Stimulated activated CD4-positive, alpha-beta T cell treated with anti-CD3 and anti-CD28 coated beads, Interleukin-1b, Interleukin-23, amount 100 ng/mL, for 24 hours (primary cell): Measurements from ENCODE around the gene ZNF691.
"Not testable (repeated sequence)": the region's sequence is repeated elsewhere in the genome, so short reads cannot be mapped to it uniquely, and the experiment has no call there.

ENCODE experiments used
- DNase-seq, 4 experiments: peaks; one replicate each; pipeline ENCODE4 v3.0.0-alpha.2; 2020; ENCODE audit warnings: low read depth in 4 of 4, low spot score in 1 of 4

The ZNF691 gene

GRCh38 chr1:42859366-42859765, 13.0 kb downstream of the ZNF691 start:
- DNase-seq, result not testable (repeated sequence)

DNA sequence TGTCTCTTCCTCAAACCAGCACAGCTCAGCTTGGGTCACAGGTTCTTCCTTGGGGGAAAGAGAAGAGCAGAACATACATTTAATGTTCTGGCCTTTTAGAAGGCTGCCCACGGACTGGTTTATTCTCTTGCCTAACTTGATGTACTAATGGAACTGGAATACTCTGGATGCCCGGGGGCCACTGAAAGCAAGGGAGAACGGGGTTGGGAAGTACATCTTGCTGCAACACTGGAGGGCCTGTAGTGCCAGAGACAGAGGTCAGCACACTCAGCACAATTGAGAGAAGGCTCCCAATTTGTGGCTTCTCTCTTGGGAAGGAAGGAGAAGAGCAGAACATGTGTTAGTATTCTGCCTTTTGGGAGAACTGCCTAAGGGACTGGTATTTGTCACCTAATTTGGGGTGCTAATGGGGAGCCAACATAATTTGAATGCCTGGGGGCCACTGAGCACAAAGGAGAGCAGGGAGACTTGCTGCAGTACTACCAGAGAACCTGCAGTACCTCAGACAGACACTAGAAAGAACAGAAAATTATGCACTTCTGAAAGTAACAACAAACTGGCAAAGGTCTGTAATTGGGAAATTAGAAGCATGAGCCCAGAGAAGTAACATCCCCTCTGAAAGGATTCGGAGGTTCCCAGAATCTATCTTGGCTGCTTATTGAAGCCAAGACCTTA, 14.1 kb downstream of the ZNF691 start:
- no peak for DNase-seq

DNA sequence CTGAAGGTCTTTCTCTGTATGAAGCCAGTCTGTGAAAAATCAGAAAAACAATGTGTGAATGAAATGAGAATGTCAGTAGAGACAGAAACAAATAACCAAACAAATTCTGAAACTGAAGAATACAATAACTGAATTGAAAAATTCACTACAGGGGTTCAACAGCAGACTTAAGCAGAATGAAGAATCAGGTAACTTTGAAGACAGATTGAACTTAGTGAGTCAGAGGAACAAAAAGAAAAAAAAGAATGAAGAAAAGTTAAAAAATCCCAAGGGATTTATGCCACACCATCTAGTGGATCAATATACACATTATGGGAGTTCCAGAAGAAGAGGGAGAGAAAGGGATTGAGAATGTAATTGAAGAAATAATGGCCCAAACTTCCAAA, 14.6 kb downstream of the ZNF691 start:
- DNase-seq, result no peak

- no peak for DNase-seq
Observed at GRCh38 chr1:42866549-42866948, 20.1 kb downstream of the ZNF691 start.

GRCh38 chr1:42868466-42868865, 22.1 kb downstream of the ZNF691 start:
- DNase-seq, result not testable (repeated sequence)

GRCh38 chr1:42869254-42869653, 22.8 kb downstream of the ZNF691 start:
- not testable (repeated sequence) for DNase-seq

- not testable (repeated sequence) for DNase-seq
Observed at GRCh38 chr1:42869751-42870150, 23.3 kb downstream of the ZNF691 start.

GRCh38 chr1:42873108-42873507, 26.7 kb downstream of the ZNF691 start:
- DNase-seq, result not testable (repeated sequence)

- no peak for DNase-seq
Observed at GRCh38 chr1:42873670-42874069, 27.3 kb downstream of the ZNF691 start.

DNA sequence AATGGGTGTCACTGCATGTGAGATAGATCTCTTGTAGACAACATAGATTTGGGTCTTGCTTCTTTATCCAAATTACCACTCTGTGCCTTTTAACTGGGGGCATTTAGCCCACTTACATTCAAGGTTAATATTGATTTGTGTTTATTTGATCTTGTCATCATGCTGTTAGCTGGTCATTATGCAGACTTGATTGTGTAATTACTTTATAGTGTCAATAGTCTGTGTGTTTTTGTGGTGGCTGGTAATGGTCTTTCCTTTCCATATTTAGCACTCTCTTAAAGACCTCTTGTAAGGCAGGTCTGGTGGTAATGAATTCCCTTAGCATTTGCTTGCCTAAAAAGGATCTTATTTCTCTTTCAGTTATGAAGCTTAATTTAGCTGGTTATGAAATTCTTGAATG, 29.6 kb downstream of the ZNF691 start:
- no peak for DNase-seq

DNA sequence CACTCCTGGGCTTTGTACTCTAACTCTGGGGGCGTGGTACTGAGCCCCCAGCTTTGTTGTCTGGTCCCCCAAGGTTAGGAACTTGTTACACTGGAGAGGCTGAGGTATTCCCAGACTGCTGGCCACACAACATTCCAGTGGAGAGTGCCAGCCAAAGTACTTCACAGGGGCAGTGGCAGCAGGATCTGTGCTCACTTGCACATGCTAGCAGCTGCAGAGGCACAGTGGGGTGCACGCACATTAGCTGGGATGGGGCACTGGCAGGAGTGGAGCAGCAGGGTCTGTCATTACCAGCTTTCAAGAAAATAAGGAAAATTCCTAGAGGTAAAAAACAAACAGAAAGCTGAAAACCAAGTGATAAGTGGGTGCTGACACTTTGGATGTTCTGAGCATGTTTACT, 31.0 kb downstream of the ZNF691 start:
- DNase-seq, result no peak

- DNase-seq, result no peak
Observed at GRCh38 chr1:42880384-42880783, 34.0 kb downstream of the ZNF691 start.

DNA sequence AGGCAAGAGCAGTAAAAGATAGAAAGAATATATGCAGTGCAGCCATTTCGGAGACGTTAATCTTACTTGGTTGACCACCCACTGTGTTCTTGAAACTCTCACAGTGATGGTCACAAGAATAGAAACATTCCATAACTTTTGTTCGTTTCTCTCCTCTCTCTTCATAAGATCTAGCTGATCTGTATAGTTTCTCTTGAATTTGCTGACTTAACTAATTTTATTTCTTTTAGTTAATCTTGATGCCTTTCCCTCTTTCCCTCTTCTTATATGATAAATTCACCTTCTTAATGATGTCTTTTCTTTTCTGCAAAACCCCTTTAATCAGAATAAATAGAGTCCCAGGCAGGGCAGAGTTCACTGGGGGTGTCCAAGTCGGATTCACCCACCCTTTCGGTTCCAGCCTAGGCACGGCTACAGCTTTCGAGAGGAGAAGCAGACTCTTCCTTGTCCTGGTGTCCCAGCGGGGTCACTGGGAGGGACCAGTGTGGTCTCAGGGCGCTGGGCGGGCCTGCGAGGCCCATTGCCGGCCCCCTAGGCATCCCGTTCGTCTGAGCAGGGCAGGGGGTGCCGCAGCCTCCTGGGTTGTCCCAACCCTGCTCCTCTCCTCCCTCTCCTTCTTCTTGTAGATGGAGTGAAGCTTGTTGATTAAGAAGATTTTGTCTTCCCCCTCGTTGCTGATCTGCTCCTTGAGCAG, 39.8 kb downstream of the ZNF691 start:
- DNase-seq, result no peak

DNA sequence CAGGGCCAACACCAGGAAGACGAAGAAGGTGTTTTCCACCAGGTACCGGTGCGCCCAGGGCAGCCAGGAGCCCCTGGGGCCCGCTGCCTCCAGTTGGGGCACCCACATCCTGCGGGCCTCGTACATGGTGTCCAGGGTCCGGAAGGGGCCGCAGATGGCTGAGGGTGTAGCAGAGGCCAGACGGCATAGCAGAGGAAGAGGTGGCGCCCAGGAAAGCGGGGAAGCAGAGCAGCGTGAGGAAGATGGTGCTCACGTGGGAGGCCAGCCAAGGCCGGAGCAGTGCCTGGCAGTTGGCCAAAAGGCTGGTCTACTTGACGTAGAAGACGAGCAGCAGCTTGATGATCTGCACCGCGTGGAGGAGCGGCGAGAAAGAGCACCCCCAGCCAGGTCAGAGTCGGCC, 40.4 kb downstream of the ZNF691 start:
- DNase-seq, result no peak

- no peak for DNase-seq
Observed at GRCh38 chr1:42887366-42887765, 41.0 kb downstream of the ZNF691 start.

DNA sequence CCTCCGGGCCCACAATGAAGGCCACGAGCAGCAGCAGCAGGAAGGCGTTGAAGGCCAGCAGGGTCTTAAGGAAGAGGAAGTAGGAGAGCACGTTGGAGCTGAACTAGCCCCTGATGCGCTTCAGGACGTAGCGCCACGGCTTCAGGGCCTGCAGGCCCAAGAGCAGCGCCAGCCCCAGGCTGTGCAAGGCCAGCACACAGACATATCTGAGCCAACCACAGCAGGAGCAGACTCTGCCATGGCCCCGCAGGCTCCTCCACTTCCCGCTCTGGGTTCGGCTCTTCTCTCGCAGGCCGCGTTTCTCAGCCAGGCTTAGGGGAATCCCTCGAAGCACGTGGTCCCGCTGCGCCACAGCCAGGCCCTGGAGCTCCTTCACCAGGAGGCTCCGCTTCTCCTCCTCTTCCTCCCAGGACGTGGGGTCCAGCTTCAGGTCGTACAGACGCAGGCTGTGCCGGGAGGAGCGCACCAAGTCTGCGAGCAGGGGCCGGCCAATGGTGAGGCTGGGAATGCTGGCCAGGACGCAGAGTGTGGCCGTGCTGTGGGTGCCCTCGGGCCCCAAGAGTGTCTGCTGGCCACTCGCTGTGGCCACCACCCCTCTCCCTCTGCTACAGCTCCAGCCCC, 41.7 kb downstream of the ZNF691 start:
- DNase-seq, result no peak

DNA sequence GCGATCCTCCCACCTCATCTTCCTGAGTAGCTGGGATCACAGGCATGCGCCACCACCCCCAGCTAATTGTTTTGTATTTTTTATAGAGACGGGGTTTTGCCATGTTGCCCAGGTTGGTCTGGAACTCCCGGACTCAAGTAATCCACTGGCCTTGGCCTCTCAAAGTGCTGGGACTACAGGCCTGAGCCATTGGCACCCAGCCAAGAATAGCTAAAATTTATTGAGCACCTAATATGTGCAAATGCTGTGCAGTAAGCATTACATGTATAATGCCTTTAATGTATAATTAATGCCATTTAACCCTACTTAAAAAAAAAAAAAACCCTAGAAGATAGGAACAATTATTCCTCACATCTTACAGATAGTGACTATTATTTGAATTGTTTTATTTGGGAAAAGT, 42.9 kb downstream of the ZNF691 start:
- DNase-seq, result no peak

- DNase-seq, result no peak
Observed at GRCh38 chr1:42891465-42892138, 45.2 kb downstream of the ZNF691 start.

DNA sequence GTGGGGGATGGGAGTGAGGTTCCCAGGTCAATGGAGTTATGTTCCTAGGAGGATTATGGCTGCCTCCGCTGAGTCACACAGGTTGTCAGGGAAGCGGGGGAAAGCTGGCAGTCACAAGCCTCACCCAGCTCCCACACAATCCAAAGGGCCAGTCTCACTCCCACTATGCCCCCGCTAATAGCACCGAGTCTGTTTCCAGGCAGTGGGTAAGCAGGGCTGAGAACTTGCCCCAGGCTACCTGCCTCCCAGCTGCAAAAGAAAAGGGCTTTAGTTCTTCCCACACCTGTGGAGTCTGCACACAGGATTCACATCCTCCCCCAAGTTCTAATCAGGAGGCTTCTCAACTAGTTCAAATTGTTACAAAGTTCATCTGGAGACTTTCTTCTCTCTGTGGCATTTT, 53.5 kb downstream of the ZNF691 start:
- not testable (repeated sequence) for DNase-seq
